ENCODE measurements around the gene ZNF629.

Gene ZNF629

DNA sequence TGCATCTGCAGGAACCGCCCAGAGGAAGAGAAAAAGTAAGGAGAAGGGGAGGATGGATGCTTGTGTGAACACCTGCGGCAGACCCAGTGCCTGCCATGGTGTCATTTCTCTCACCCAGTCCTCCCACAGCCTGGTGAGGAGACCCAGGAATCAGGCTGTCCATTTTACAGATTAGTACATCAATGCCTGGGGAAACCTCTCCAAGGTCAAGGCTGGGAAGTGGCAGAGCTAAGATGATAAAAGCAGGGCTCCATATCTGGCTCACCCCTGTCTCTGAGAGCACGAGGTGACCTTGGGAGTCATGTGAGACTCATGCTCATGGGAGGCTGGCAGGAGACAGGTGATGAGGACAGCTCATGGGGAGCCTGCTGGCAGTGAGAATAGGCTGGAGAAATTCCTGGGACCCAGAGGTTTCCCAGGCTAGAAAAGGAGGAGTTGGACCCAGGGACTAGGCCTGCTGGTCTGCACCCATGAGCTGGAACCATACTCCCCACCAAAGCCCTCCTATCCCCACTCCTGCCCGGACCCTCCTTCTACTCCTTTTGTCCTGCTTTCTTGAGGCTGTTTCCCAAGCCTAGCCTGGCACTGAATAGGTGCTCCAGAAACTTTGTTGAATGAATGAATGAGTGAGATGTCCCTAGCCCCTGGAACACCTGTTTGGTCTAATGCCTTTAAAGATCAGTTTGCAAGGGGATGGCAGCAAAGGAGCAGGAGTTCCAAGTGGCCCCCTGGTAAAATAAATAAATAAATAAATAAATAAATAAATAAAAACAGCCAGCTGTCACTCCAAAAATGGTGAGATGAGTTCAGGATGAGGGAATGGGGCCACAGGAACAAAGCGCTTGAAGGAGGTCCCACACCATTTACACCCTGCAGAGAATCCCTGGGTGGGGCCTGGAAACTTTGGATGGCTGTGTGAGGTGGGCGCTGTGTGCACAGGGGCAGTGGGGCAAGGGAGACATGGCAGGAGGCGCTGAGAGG is 1.6 kb downstream of the ZNF629 start:
- DNase-seq = no peak

DNA sequence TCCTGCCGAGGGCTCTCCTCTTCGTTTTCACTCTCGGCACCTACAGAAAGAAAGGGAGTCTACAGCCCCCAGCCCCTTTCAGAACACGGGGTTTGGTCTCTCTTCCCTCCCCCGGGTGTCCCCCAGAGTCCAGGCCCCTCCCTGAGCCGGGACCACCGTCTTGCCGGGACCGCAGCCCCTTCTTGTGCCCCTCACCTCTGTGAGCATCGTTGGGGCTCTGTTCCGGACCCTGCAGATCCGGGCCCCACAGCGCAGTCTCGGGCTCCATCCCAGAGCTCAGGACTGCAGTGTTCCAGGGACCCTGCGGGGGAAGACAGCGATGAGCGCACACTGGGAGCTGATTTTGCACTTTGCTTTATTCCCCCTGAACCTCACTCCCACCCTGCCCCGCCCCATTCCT is 2.8 kb downstream of the ZNF629 start:
- no peak for DNase-seq

DNA sequence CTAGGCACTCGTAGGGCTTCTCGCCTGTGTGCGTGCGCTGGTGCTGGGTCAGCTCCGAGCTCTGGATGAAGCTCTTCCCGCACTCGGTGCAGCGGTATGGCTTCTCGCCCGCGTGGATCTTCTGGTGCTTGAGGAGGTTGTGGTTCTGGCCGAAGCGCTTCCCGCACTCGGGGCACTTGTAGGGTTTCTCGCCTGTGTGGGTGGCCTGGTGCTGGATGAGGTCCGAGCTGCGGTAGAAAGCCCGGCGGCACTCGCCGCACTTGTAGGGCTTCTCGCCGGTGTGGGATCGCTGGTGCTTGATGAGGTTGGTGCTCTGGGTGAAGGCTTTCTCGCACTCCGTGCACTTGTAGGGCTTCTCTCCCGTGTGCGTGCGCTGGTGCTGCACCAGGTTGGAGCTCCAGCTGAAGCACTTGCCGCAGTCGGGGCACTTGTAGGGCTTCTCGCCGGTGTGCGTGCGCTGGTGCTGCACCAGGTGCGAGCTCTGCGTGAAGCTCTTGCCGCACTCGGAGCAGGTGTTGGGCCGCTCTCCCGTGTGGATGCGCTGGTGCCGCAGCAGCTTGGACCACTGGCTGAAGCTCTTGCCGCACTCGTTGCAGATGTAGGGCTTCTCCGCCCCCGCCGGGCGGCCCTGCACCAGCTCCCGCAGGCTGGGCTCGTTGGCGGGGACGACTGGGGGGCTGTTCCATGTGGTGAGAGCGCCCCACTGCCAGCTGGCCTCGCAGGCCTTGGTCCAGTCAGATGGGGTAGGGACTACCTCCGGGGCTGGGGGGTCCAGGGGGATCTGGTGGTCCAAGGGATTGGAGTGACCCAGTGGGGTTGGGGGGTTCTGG is 3.5 kb downstream of the ZNF629 start:
- DNase-seq = no peak

DNA sequence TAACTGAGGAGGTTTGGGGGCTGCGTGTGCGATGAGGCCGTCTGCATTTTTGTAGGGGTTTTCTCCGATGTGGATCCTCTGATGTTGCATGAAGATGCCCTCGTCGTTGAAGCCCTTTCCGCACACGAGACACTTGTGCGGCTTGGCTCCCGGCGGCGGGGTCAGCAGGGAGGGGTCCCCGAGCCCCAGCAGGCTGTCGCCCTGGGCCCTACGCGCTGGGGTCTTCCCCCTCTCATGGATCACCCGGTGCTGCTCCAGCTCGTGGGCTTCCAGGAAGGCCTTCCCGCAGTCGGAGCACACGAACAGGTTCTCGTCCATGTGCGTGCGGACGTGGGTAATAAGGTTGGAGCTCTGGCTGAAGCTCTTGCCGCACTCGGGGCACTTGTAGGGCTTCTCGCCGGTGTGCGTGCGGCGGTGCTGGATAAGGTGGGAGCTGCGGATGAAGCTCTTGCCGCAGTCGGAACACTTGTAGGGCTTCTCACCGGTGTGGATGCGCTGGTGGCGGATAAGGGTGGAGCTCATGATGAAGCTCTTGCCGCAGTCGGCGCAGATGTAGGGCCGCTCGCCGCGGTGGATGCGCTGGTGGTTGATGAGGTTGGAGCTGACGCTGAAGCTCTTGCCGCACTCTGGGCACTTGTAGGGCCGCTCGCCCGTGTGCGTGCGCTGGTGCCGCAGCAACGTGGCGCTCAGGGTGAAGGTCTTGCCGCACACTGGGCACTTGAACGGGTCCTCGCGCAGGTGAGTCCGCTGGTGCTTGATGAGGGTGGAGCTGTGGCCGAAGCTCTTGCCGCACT is 4.3 kb downstream of the ZNF629 start:
- no peak for DNase-seq

DNA sequence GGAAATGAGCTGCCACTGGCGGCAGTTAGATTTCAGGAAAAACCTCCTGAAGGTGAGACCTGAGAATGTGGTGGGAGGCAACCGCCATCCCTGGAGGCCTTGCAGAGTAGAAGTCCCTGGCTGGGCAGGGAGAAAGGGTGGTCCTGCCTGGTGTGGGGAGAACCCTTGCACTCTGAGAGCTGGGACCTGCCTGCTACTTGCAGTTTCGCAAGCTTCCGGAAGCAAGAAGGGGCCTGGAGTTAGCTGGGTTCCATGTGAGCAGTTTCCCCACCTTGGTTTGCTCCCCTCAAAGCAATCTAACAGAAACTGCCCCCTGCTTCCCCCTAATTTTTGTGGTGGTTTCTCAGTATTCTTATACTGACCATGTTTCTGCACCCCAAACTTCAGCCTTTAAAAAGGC is 6.5 kb downstream of the ZNF629 start:
- no peak for DNase-seq

DNA sequence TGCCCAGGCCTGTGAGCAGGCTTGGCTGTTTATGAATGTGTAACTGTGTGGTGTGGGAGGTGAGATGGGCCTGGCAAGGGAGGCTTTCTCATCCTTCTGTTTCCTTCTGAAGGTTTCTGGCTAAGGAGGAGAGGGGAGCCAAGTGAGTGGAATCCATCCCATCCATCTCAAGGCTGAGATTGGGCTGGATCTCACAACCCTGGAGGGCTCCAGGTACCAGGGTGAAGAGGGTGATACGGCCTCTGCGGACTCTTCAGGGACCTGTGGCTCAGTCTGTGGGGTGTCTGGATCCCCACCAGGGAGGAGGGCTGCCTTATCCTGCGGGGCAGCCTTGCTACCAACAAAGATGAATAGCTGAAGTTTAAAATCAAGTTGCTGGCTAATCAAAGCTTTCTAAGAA is 7.0 kb downstream of the ZNF629 start:
- no peak for DNase-seq

DNA sequence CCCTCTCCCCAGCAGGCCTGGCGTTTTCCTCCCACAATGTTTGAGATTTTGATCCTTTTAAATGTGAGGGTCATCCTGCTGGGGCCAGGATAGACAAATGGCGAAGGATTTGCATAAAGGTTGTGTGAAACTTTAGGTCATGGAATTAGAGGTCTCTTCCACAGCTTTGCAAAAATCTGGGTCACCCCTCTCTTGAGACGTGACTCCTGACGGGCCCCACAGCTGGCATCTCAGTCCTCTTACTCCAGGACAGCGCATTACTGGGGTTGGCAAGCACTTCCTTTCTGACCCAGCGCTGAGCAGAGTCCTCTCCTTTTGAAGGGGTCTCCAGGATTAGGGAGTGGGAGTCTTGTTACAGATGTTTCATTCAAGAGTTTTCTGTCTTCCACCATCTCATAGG is 7.4 kb downstream of the ZNF629 start:
- DNase-seq = no peak

DNA sequence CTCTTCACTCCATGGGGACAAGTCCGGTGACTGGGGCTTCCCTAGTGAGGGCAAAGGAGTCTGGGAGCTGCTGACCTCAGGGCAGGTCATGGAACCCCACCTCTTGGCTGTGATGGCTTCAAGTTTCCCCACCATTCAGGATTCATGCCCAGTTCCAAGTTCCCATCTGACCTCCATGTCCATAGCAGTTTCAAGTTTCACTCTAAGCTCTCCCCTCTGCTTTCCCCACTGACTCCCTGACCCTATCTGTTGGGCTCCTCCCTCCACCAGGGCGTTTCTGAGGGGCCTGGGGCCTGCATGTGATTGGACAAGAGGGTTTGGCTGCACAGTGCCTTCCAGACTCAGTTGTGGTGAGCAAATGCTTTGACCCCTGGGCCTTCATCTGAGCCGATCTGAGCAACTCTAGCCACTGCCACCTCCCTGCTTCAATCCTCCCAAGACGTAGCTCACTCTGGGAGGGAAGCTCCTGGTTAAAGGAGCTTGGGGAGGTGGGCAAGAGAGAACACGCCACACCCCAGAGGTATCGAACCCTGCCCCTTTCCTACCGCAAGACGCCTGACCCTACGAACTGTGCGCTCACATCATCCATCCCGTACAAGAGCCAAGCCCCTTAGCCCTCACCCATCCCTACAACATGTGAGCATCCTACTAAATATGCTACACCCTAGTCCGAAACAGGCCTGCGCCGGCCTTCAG is 8.3 kb downstream of the ZNF629 start:
- no peak for DNase-seq

DNA sequence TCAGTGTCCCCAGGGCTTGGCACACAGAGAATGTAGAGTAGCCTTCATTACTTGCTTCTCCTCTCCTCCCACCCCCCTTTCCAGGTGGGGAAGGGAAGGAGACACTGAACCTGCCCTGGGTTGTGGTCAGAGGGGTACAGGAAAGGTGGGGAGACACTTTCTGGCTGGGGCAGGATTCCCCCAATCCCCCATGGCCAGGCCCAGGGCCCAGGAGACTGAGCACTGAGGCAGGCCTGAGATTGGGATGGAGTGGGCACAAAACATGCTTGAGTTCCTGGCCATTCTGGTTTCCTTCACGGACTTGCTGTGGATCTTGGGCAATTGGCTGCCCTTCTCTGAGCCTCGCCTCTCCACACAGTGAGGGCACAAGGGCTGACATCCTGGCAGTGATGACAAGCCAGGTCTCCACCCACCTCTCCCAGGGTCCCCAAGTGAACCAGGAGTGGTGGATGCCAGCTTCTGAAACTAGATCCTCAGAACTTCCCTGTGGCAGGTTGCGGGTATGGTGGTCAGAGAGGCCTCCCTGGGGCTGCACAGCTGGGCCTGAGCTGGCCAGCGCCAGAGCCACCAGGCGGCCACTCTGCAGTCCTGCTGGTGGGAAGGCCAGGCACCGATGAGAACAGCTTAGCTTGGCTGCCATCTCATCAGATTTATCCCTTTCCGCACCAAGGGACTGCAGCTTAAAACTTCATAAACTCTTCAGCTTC is 9.3 kb downstream of the ZNF629 start:
- no peak for DNase-seq

DNA sequence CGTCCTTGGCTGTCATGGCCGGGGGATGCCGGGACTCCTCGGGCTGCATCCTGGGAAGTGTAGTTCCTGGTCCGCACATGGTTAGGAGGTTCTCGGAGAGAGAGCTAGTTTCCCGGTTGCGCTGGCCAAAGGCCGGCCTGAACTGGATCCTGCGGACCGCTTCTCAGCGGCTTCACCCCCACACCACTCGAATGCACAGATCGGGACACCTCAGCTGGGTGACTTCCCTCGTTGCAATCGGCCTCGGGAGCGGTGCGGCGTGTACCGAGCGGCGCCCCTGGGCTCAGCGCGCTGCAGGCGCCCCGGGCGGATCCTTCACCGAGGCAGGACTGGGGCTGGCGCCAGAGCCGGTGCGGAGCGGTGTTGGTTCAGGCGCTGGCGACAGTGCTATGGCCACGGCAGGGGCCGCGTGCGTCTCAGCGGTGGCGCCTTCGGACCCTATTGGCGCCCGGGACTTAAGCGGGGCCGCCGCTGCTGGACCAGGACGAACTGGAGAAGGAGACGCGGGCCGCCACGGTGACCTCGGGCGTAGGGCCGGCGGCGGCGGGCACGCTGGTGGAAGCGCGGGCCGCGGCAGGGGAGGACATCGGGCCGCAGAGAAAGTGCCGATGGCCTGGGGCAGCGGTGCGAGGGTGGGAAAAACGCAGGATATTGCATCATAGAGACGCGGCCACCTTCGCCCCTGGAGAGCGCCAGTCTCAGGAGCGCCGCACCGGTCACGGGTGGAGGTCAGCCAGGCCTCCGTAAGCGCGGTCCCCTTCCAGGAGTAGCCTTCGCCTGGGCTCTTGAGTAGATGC is 11.4 kb downstream of the ZNF629 start:
- peak; percentile 91 for DNase-seq

DNA sequence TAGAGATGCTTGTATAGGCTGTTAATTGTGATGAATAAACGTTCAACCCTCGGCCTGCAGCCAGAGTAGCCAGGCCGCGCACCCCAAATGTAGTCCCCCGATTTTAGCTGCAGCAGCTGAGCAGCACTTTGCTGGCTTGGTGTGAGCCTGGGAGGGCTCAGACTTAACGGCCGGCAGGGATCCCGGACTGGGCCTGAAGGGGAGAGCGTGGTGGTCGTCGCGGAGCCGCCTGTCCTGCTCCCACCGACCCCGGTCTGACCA is 11.9 kb downstream of the ZNF629 start:
- no peak for DNase-seq

DNA sequence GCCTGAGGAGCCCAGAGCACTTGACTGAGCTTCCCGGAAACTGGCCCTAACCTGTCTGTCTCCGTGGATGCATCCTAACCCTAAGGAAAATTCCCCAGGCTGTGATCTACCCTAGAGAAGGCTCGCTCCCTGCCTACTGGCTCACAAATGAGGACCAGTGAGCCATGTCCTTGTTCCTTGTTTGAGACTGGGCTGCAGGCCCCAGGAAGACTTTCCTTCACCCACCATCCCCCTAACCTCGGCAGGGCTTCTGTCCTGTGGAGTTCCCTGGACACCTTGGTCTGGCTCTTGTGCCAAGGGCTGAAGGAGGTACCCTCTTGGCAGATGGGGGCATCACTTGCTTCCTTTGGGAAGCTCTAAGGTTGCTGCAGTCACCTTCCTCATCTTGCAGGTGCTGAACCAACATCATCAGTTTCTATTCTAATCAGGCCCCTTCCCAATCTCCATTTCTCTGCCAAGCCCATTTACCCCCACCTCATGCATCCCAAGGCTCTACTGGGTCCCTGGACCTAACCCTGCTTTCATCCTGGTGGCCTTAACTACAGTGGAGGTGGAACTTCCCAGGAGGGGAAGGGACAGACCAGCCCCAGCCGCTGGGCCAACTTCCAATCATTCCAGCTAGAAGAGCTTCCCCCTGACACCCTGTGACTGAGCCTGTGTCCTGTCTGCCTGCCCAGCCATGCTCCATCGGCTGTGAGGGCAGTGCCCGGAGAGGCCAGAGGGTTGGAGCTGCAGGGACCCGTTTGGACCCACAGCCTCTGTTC is 12.5 kb downstream of the ZNF629 start:
- DNase-seq = no peak

DNA sequence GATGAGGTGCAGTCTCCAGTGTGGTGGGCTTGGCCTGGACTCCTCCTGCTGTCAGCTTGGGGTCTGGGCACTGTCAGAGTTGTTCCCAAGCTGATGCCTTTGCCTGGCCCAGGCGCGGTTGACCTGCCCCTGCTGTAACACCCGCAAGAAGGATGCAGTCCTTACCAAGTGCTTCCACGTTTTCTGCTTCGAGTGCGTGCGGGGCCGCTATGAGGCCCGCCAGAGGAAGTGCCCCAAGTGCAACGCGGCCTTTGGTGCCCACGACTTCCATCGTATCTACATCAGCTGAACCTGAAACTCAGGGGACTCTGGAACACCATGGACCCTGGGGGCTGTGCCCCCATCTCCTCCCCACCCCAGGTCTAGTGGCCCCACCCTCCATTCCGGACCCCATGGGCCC is 13.2 kb downstream of the ZNF629 start:
- DNase-seq = no peak

DNA sequence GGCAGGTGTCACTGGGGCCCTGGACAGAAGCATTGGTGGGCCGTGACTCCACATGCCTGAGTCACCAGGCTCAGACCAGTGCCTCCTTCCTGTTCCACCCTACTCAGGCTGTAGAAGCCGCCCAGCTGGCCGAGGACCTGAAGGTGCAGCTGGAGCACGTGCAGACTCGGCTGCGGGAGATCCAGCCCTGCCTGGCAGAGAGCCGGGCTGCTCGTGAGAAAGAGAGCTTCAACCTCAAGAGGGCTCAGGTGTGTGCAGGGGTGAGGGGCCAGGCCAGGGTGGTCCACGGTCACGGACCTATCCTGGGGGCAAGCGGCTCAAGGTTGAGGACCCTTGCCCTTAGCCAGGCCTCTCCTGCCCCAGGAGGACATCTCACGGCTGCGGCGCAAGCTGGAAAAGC is 15.3 kb downstream of the ZNF629 start:
- DNase-seq = no peak

DNA sequence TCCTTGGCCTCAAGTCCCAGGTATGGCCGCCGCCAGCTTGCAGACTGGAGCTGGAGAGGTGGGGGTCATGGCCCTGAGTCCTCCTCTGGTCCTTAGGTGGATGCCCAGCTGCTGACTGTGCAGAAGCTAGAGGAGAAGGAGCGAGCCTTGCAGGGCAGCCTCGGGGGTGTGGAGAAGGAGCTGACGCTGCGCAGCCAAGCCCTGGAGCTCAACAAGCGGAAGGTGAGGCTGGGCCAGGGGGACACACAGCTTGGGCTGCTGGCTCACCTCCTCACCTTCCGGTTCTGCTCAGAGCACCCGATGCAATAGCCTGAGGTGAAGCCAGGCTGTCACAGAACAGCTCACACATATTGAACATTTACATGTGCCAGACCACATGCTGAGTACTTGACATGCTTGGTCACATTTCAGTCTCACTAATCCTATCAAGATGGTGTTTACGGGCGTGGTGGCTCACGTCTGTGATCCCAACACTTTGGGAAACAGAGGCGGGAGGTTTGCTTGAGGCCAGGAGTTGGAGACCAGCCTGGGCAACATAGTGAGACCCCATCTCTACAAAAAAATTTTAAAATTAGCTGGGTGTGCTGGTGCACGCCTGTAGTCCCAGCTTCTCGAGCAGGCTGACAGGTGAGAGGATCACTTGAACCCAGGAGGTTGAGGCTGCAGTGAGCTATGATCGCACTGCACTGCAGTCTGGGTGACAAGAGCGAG is 17.5 kb downstream of the ZNF629 start:
- no peak for DNase-seq

DNA sequence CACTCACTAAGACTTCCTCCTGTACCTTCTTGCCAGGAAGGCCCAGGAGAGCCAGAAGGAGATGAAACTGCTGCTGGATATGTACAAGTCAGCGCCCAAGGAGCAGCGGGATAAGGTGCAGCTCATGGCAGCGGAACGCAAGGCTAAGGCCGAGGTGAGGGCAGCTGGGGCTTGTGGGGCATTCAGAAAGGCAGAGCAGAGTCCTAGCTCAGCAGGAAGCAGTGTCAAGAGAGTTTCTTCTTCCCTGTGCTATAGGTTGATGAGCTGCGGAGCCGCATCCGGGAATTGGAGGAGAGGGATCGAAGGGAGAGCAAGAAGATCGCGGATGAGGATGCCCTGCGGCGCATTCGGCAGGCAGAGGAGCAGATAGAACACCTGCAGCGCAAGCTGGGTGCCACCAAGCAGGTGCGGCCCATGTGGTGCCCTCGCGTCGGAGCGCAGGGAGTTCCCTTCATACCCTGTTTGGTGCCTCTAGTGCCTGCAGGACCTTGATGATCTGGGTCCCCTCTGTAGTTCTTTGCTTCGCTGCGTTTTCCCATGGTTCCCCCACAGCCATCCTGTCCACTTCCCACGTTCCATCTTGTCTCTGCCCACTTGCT is 18.3 kb downstream of the ZNF629 start:
- no peak for DNase-seq

DNA sequence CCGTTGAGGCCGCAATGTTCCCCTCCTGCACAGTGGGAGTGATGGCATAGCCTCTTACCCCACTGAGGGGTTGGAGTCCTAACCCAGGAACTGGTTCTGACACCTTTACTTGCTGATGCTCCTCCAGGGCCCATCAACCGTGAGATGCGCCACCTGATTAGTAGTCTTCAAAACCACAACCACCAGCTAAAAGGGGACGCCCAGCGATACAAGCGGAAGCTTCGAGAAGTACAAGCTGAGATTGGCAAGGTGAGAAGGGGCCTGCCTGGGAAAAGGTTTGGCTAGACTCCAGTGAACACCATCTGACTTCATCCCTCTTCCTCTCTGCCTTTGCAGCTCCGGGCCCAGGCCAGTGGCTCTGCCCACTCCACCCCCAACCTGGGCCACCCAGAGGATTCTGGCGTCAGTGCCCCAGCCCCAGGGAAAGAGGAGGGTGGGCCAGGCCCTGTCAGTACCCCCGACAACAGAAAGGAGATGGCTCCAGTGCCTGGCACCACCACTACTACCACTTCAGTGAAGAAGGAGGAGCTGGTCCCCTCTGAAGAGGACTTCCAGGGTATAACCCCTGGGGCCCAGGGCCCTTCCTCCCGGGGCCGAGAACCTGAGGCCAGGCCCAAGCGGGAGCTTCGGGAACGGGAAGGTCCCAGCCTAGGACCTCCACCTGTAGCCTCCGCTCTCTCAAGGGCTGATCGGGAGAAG is 19.1 kb downstream of the ZNF629 start:
- DNase-seq = no peak

DNA sequence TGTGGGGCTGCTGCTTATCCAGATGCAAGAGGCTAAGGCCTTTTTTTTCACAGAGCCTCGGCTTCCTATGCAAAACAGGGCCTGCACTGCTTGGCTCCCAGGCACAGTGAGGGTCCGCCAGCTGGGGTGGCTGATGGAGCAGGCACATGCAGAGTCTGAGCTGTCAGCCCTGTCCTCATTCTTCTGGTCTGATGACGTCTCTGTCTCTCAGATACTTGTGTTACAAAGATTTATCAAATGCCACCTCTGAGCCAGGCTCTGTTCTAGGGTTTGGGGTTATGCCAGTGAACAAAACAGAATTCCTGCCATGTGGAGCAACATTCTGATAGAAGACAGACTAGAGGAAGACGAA is 20.1 kb downstream of the ZNF629 start:
- no peak for DNase-seq
